Measurements from ENCODE around the gene STH.

Gene STH

GRCh38 chr17:45985447-45985846, 13.6 kb upstream of the STH start:
- no peak for DNase-seq (ENCODE audit: low read depth, low spot score)

GRCh38 chr17:45986056-45986455, 13.0 kb upstream of the STH start:
- DNase-seq (ENCODE audit: low read depth, low spot score), result no peak

DNA sequence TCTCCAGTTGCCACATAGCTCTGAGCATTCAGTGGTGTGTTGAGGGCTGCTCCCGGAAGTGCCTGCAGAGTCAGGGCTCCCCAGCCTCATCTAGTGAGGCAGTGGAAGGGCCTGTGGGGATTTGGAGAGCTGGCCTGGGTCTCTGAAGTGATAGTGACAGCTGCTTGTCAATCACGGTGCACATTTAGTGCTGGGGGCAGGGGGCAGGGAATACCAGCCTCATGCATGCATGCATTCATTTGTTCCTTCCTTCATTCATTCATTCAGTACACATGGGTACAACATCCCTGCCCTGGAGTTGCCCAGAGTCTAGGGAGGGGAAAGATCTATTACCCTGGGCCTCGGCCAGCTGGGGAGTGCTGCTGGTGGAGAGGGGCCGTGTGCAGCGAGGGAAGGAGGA, 11.3 kb upstream of the STH start:
- no peak for DNase-seq (ENCODE audit: low read depth, low spot score)

- no peak for DNase-seq (ENCODE audit: low read depth, low spot score)
These were observed 9.3 kb upstream of the STH start for GRCh38 chr17:45989759-45990158.

- no peak for DNase-seq (ENCODE audit: low read depth, low spot score)
These were observed 8.2 kb upstream of the STH start for GRCh38 chr17:45990886-45991285.

GRCh38 chr17:45991341-45991740, 7.7 kb upstream of the STH start:
- no peak for DNase-seq (ENCODE audit: low read depth, low spot score)

DNA sequence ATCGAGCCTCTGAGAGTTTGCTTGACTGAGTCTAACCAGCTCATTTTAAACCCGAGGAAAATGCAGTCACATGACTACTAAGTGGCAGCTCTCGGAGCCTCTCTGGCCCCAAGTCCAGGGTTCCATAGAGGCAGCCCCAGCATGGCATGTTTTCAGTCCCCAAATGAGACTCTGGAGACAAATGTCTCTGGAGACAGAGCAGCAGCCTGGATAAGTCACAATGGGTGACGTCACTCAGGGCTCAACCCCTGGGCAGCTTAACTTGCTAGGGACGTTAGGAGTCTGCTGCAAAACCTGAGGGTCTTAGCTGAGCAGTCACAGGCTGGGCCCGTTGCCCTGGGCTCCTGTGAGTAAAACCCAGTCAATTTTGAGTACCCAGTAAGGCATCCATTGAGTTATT, 6.9 kb upstream of the STH start:
- DNase-seq (ENCODE audit: low read depth, low spot score), result no peak

- DNase-seq (ENCODE audit: low read depth, low spot score), result no peak
These were observed 6.1 kb upstream of the STH start for GRCh38 chr17:45992904-45993303.

DNA sequence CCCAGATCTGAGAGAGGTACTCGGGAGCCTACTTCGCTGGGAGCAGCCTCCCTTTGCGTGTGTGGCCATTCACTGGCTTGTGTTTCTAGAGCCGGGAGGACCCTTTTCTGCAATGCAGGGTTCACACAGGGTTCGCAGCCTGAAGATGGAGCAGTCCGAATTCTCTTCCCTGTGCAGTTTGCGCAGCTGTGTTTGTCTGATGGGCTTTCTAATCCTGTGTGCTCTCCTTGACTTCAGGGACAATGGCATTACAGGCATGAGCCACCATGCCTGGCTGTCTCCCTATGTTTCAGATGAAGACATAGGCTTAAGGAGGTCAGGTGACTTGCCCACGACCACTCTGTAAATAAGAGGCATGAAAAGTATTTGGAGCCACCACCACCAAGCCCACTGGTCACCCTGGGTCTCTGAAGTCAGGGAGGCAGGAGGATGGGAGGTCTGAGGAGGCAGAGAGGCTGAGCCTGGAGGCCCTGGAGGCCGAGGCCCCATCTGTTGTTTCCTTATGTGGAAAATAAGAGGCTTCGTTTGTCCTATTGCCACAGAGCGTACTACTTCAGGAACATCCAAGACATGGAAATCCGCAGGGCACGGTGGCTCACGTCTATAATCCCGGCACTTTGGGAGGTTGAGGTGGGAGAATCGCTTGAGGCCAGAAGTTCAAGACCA, 5.0 kb upstream of the STH start:
- no peak for DNase-seq (ENCODE audit: low read depth, low spot score)

- no peak for DNase-seq (ENCODE audit: low read depth, low spot score)
These were observed 4.1 kb upstream of the STH start for GRCh38 chr17:45994987-45995386.

- DNase-seq (ENCODE audit: low read depth, low spot score), result no peak
These were observed 3.3 kb upstream of the STH start for GRCh38 chr17:45995627-45996270.

- no peak for DNase-seq (ENCODE audit: low read depth, low spot score)
These were observed 2.6 kb upstream of the STH start for GRCh38 chr17:45996282-45996937.

DNA sequence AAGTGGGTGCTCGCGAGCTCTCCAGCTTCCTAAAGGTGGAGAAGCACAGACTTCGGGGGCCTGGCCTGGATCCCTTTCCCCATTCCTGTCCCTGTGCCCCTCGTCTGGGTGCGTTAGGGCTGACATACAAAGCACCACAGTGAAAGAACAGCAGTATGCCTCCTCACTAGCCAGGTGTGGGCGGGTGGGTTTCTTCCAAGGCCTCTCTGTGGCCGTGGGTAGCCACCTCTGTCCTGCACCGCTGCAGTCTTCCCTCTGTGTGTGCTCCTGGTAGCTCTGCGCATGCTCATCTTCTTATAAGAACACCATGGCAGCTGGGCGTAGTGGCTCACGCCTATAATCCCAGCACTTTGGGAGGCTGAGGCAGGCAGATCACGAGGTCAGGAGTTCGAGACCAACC, 1.9 kb upstream of the STH start:
- no peak for DNase-seq (ENCODE audit: low read depth, low spot score)

- no peak for DNase-seq (ENCODE audit: low read depth, low spot score)
These were observed 1.4 kb upstream of the STH start for GRCh38 chr17:45997624-45998023.

DNA sequence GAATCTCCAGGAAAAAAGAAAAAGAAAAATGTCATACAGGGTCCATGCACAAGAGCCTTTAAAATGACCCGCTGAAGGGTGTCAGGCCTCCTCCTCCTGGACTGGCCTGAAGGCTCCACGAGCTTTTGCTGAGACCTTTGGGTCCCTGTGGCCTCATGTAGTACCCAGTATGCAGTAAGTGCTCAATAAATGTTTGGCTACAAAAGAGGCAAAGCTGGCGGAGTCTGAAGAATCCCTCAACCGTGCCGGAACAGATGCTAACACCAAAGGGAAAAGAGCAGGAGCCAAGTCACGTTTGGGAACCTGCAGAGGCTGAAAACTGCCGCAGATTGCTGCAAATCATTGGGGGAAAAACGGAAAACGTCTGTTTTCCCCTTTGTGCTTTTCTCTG, 845 bp downstream of the STH start:
- DNase-seq (ENCODE audit: low read depth, low spot score), result no peak

GRCh38 chr17:46000292-46000691, 1.2 kb downstream of the STH start:
- no peak for DNase-seq (ENCODE audit: low read depth, low spot score)

GRCh38 chr17:46000757-46001156, 1.7 kb downstream of the STH start:
- DNase-seq (ENCODE audit: low read depth, low spot score), result no peak

DNA sequence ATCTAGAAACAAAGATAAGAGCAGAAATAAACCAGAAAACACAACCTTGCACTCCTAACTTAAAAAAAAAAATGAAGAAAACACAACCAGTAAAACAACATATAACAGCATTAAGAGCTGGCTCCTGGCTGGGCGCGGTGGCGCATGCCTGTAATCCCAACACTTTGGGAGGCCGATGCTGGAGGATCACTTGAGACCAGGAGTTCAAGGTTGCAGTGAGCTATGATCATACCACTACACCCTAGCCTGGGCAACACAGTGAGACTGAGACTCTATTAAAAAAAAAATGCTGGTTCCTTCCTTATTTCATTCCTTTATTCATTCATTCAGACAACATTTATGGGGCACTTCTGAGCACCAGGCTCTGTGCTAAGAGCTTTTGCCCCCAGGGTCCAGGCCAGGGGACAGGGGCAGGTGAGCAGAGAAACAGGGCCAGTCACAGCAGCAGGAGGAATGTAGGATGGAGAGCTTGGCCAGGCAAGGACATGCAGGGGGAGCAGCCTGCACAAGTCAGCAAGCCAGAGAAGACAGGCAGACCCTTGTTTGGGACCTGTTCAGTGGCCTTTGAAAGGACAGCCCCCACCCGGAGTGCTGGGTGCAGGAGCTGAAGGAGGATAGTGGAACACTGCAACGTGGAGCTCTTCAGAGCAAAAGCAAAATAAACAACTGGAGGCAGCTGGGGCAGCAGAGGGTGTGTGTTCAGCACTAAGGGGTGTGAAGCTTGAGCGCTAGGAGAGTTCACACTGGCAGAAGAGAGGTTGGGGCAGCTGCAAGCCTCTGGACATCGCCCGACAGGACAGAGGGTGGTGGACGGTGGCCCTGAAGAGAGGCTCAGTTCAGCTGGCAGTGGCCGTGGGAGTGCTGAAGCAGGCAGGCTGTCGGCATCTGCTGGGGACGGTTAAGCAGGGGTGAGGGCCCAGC, 2.6 kb downstream of the STH start:
- DNase-seq (ENCODE audit: low read depth, low spot score), result no peak

DNA sequence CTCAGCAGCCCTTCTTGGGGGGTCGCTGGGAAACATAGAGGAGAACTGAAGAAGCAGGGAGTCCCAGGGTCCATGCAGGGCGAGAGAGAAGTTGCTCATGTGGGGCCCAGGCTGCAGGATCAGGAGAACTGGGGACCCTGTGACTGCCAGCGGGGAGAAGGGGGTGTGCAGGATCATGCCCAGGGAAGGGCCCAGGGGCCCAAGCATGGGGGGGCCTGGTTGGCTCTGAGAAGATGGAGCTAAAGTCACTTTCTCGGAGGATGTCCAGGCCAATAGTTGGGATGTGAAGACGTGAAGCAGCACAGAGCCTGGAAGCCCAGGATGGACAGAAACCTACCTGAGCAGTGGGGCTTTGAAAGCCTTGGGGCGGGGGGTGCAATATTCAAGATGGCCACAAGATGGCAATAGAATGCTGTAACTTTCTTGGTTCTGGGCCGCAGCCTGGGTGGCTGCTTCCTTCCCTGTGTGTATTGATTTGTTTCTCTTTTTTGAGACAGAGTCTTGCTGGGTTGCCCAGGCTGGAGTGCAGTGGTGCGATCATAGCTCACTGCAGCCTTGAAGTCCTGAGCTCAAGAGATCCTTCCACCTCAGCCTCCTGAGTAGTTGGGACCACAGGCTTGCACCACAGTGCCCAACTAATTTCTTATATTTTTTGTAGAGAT, 3.4 kb downstream of the STH start:
- no peak for DNase-seq (ENCODE audit: low read depth, low spot score)

GRCh38 chr17:46002973-46003316, 3.9 kb downstream of the STH start:
- DNase-seq (ENCODE audit: low read depth, low spot score), result no peak

- no peak for DNase-seq (ENCODE audit: low read depth, low spot score)
These were observed 5.1 kb downstream of the STH start for GRCh38 chr17:46003907-46004748.
